NCI-H460 (cell line): ENCODE results near the gene DSN1. TPM values are rescaled to one million over a fixed set of nuclear protein-coding genes. Genes with fewer than 3 reads are reported as not detected.

Experiments used
- total RNA-seq: library from RNA; depleted of rRNA; stranded (reverse); fragments of >200 nt; shearing (Covaris generic); gene quantifications from 2 replicates; pipeline ENCODE4 v1.2.3, GENCODE V29; 2014; rRNA removed

DSN1 gene
- total RNA-seq, 1 experiment from 2014 or later, result 14.8 TPM

Other genes with a start within 250 kb of the DSN1 start
- gene MYL9, start 232.2 kb downstream of the DSN1 start, total RNA-seq, result 0.66 and 1.2 TPM in 2 replicates
- 8.6 and 9.2 TPM in 2 replicates for gene TGIF2, start 200.2 kb downstream of the DSN1 start, total RNA-seq
- 247 and 260 TPM in 2 replicates for gene RAB5IF, start 168.0 kb downstream of the DSN1 start, total RNA-seq
- 0.05 TPM in 1 of 2 replicates, not detected in the other for gene SLA2, start 127.6 kb downstream of the DSN1 start, total RNA-seq
- gene NDRG3, start 27.7 kb downstream of the DSN1 start, total RNA-seq, result 15.6 and 16.7 TPM in 2 replicates
- not detected in 2 replicates for gene TLDC2, start 102.4 kb upstream of the DSN1 start, total RNA-seq
- gene SAMHD1, start 177.9 kb upstream of the DSN1 start, total RNA-seq, result 12.9 and 13.4 TPM in 2 replicates